HuH-7.5 (cell line): Measurements from ENCODE around the gene EPB41L1.

ENCODE experiments used
- DNase-seq: peaks from one replicate; pipeline ENCODE4 v3.0.0; 2011; ENCODE audit warnings: low spot score

Gene EPB41L1

GRCh38 chr20:36281785-36282380 lies 127.3 kb downstream of the EPB41L1 start:
- DNase-seq, result no peak
